CD4-positive, alpha-beta T cell treated with Interleukin-4 for 4 hours (primary cell): ENCODE measurements around the gene PRKCZ.
"Not testable (repeated sequence)": the region's sequence is repeated elsewhere in the genome, so short reads cannot be mapped to it uniquely, and the experiment has no call there.

Experiments used
- DNase-seq: peaks from one replicate; pipeline ENCODE4 v3.0.0-alpha.2; 2020

Gene PRKCZ

GRCh38 chr1:2090216-2090890 lies 40.1 kb downstream of the PRKCZ start:
- DNase-seq, result no peak

DNA sequence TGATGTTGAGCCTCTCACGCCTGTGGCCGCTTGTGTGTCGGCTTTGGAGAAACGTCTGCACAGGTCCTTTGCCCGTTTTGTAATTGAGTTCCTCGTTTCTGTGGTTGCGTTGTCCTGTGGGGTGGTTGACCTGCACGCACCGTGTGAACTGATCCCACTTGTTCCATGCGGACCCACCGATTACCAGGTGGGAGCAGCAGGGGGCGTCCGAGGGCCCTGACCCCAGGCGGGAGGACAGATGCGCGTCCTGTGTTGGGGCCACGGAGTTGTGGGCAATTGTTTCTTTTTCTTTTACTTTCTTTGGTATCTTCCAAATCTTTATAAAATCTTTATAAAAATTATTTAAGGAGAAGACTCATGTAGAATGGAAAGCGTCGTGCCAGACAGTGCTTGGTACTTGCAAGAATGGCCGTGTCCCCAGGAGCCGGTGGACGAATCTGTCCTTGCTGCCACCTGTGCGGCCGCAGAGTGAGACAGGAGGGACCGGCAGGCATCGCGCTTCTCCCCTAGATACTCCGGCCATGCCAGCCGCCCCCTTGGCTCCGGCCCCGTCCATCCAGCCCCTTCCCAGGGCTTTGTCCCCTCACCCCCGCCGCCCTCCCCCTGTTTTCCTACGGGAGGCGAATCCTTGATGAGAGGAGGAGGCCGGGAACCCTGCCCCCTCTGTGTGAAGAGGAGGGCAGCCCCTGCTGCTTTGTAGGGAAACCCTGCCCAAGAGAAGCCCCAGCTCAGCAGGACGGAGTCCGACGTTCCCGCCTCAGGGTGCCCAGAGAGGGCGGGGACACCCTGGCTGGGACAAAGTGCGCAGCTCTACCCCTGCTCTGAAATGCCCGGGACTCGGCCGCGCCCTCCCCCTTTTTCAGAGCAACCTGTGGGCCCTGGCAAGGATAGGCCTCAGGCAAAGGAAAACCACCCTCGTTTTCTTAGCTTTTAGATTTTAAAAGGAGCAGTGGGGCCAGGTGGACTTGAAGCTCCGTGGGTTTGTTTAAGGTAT lies 41.7 kb downstream of the PRKCZ start:
- DNase-seq, result peak; percentile 14

DNA sequence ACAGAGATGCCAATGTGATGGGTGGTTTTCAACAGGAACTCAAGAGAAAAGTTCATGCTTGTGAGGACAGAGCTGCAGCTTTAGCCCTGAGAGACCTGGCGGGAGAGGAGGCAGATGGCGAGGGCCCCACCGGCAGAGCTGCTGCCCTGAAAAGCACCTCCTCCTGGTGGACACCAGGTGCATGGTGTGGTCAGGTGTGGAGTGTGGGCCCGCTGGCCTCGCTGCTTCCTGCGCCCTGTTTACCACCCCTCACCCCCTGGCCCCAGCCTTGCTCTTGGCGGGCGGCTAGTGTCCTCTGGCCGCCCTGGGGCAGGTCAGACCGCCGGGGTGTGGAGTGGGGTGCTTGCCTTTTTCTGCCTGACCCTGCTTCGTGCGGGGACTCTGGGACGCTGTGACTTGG lies 42.8 kb downstream of the PRKCZ start:
- no peak for DNase-seq

DNA sequence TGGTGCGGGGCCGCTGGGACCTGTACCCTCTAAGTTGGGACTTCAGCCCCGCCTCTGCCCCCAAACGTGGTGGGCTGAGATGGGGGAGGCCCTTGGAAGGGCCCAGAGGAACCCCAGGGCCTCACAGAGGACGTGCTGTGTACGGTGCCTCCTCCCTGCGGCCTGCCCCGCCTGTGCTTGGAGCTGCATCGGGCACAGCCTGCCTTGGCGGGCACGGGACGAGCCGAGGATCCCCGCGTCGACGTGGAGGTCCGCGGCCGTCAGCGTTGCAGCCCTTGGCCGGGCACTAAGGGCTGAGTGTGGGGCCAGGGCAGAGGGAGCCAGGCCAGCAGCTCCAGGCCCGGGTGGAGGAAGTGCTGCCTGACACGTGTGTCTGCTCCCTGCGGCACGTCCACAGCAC lies 43.4 kb downstream of the PRKCZ start:
- no peak for DNase-seq

DNA sequence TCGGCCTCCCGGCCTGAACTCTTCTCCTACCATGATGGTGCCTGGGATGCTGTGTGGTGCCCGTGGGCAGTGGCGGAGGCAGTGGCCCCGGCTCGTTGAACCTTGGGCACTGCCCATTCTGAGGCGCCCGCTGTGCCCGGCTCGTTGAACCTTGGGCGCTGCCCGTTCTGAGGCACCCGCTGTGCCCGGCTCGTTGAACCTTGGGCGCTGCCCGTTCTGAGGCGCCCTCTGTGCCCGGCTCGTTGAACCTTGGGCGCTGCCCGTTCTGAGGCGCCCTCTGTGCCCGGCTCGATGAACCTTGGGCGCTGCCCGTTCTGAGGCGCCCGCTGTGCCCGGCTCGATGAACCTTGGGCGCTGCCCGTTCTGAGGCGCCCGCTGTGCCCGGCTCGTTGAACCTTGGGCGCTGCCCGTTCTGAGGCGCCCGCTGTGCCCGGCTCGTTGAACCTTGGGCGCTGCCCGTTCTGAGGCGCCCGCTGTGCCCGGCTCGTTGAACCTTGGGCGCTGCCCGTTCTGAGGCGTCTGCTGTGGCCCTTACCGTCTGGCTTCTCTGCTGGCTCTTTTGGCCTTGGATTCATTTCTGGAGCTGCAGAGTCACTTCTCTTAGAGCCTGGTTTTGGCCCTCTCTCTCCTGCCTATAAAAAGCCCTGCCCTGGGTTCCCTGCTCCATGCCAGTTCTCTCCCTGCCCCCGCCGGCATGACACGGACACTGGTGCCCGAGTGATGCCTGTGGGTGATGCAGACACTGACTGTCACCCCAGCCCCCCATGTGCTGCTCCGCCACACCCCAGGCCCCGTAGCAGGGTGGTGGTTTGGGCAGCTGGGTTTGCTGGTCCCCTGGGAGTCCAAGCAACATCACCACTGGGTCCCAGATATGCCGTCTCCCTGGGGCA lies 44.3 kb downstream of the PRKCZ start:
- DNase-seq, result not testable (repeated sequence)

DNA sequence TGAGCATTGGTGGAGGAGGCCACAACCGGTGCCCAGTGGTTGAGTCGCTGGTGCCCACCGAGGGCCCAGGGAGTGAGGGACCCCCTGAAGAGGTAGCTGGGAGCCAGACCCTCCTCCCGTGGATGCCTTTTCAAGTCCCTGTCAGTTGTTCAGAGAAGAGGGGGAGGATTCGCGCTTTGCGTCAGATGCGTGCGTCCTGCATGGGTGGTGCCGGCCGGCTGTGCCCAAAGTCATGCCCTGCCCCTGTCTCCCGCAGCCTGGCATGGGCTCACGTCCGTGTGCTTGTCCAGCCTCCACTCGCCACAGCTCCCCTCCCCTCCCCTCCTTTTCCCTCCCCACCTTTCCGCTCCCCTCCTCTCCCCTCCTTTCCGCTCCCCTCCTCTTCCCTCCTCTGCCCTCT lies 45.2 kb downstream of the PRKCZ start:
- DNase-seq, result no peak

DNA sequence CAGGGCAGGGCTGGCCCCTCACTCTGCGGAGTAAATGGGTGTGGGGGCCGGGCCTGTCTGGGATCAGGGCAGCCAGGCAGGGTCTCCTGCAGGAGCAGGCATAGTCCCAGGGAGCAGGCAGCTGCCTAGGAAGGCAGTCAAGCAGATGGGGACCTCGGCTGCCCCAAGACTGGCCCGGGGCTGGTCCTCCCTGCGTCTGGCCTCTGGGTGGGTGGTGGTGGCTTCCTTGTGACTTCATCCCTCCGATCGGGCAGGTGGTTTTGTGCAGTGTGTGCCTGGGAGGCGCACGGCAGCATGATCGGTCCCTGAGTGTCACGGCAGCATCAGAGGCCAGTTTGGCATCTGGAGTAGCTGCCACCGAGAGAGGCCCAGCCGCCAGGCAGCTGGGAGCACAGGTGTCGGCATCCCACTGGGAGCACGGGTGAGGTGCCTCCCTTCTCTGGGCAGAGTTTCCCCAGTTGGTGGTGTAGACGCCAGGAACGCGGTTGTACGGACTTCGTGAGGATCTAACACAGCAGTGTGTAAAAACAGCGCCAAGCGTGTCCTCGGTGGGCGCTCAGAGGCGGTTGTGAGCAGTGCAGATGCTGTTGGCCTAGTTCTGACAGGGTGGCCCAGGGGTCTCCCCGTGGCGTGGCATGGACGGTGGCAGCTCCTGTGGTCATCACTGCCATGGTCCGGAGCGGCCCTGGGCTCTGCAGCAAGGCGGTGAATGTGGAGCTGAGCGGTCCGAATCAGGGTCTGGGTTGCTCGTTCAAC lies 45.9 kb downstream of the PRKCZ start:
- no peak for DNase-seq

DNA sequence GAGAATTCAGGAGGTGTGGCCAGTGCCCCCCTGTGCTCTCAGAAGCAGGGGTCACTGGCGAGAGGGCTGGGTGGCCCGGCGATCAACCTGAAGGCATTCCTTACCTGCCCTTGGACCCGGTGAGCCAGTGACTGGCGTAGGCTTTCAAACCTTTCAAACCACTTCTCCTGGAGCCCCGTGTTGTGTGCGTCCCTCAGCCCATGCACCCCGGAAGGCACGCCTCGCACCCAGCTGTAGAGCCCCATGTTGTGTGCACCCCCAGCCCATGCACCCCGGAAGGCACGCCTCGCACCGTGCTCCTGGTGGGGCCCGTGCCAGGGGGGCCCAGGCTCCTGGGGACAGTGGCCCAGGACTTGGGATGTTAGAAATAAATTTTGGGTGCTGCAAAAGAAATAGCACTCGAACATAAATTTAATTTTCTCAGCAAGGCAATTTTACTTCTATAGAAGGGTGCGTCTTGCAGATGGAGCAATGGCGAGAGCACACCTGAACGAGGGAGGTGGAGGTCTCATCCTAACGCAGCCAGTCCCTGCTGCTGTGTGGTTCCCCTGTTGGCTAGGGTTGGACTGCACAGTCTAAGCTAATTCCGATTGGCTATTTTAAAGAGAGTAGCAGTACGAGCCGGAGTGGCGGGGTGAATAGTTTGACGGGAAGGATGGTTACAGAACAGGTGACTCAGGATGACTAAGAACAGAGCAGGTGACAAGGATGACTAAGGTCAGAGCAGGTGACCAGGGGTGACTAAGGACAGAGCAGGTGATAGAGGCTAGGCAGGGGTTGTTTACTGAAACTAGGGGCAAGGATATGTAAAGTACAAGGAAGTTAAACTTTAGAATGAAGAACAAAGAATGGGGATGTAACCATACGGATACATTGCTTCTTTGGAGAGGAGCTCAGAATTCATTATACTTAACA lies 47.4 kb downstream of the PRKCZ start:
- DNase-seq, result no peak

- no peak for DNase-seq
These were observed 48.1 kb downstream of the PRKCZ start for GRCh38 chr1:2098301-2098698.

DNA sequence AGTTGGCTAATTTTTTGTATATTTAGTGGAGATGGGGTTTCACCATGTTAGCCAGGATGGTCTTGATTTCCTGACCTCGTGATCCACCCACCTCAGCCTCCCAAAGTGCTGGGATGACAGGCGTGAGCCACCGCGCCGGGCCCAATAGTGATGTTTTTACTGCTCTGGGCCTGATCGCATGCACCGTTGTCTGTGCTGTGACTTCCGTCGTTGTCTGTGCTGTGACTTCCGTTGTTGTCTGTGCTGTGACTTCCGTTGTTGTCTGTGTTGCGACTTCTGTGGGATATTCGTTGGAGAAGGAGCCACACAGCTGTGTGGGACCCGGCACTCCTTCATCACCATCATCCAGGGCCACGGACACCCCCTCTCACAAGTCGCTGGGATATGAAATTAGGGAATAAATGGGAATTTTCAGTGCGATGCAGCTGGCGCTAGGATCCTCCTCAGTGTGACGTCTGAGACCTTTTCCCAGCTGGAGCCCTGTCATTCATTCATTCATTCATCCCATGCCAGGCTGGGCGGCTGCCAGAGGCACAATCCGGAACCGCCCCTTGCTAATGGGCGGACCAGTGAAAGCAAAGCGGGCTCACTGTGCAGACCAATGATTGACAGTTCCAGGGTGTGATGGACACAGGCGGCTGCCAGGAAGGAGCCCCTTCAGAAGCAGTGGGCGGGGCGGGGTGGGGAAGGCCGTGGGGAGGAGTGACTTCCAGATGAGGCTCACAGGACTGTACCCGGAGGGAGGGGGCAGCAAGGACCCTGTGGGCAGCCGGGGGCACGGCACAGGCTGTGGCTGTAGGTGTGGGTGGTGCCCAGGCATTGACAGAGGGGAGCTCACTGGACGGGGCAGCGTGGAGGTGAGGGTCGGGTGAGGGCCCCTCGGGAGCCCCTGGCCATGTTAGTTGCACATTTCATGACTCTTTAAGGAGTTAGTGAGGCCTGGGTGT lies 48.9 kb downstream of the PRKCZ start:
- no peak for DNase-seq

DNA sequence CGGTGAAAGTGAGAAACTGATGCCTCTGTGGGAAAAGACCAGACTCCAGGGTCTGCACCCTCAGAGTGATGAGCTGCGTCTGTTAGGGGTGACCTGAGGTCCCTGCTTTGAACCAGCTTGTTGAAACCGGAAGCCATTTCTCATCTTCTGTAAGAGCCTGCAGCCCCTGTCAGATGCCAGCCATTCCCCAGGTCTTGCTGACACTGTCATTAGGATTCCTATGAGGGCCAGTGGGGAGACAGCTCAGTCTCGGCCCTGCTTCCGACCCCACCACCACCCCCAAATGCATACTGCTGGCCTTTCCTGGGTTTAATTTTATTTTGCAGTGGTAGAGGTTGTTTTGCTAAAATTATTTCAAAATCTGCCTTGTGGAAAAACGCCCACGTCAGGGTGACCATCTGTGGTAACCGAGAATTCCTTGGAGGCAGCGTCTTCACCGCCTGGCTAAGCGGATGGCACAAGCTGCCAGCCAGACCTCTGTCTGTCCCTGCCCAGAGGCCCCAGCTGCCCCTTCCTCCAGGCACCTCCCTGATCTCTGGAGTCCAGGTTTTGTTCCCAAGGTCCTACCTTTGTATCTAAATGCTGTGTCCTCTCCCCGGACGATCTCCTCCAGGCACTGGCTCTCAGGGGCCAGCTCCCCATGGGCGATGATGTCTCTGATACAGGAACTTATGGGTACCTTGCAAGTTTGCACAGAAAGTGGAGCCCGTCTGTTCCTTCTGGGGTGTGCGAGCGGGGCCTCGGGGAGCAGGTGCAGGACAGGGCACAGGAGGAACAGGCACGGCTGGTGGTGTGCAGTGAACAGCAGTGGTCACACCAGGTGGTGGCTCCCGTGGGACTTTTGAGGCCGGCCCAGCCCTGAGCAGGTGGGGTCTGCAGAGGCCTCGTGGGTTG lies 49.9 kb downstream of the PRKCZ start:
- no peak for DNase-seq

- DNase-seq, result no peak
These were observed 50.5 kb downstream of the PRKCZ start for GRCh38 chr1:2100780-2101108.

GRCh38 chr1:2101531-2101930 lies 51.3 kb downstream of the PRKCZ start:
- no peak for DNase-seq

- DNase-seq, result no peak
These were observed 51.7 kb downstream of the PRKCZ start for GRCh38 chr1:2101946-2102345.

- no peak for DNase-seq
These were observed 52.5 kb downstream of the PRKCZ start for GRCh38 chr1:2102753-2103152.

- no peak for DNase-seq
These were observed 53.2 kb downstream of the PRKCZ start for GRCh38 chr1:2103266-2103900.

- no peak for DNase-seq
These were observed 53.8 kb downstream of the PRKCZ start for GRCh38 chr1:2103901-2104590.
